ENCODE data around the gene CDK14.

DNA sequence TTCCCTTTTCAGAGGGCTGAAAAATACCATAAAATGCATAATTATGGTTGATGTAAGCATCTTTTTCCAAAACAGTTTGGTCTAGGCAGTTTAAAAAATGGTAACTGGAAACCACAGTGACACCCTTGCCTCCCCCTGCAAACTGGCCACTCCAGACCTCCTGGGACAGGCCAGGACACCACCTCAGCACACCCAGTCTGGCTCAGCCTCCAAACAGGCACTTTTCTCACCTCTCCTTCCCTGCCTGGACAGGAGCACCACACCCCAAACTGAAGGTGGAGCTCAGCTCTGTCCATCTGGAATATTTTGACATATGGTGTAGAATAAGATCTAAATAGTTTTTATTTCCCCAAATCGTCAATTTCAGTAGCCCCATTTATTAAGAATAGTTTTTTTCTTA lies 78.5 kb downstream of the CDK14 start:
- no peak for TF ChIP-seq POLR2A (IDR thresholded peaks at IDR 0.05)
- TF ChIP-seq, protein P1, sequence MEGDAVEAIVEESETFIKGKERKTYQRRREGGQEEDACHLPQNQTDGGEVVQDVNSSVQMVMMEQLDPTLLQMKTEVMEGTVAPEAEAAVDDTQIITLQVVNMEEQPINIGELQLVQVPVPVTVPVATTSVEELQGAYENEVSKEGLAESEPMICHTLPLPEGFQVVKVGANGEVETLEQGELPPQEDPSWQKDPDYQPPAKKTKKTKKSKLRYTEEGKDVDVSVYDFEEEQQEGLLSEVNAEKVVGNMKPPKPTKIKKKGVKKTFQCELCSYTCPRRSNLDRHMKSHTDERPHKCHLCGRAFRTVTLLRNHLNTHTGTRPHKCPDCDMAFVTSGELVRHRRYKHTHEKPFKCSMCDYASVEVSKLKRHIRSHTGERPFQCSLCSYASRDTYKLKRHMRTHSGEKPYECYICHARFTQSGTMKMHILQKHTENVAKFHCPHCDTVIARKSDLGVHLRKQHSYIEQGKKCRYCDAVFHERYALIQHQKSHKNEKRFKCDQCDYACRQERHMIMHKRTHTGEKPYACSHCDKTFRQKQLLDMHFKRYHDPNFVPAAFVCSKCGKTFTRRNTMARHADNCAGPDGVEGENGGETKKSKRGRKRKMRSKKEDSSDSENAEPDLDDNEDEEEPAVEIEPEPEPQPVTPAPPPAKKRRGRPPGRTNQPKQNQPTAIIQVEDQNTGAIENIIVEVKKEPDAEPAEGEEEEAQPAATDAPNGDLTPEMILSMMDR (IDR thresholded peaks at IDR 0.05): no peak
